HepG2 (cell line): ENCODE measurements around the gene ZFP1. TPM values are rescaled to one million over a fixed set of nuclear protein-coding genes. Genes with fewer than 3 reads are reported as not detected.
A peak's percentile ranks its signal among the peaks of the same experiment; 100 is the strongest.

Experiments
- ATAC-seq: fragments of 200-7000 bp; cut with Tn5 transposase; 3 replicates; pipeline ENCODE4 v1.9.1; 2020; ENCODE audit warnings: mild to moderate bottlenecking, moderate library complexity
- BruUV-seq: library from RNA; stranded (reverse); fragments of 400-500 nt; replicated peaks from 2 replicates; lab custom pipeline; 2021; lab: Mats Ljungman, UMichigan
- CTCF ChIA-PET: fragments of 300-600 bp; formaldehyde crosslinking; extraction: SDS; loops from one replicate; lab custom pipeline; 2021; ENCODE audit warnings: low total read pairs, inconsistent platforms, low intra/inter-chr PET ratio; lab: Yijun Ruan, JAX
- POLR2A ChIA-PET: fragments of 350-600 bp; sonication (Branson Sonifier 250); formaldehyde crosslinking; loops from one replicate; lab custom pipeline; 2020; ENCODE audit warnings: antibody characterized with exemption, inconsistent platforms; lab: Yijun Ruan, JAX
- DNase-seq: peaks from one replicate; pipeline ENCODE4 v3.0.0-alpha.2; 2015; ENCODE audit warnings: low spot score
- FAIRE-seq: peaks from 3 replicates; lab custom pipeline; 2011; peaks lifted over from hg19 to GRCh38; lab: Jason Lieb, UNC
- H2AFZ ChIP-seq: one replicate; pipeline ENCODE4 v1.6.1; 2011; ENCODE audit warnings: low read length, inconsistent platforms
- H3K27ac ChIP-seq: fragments of 300-600 bp; 3 replicates; pipeline ENCODE4 v1.8.0; 2011; ENCODE audit warnings: mixed run types, mild to moderate bottlenecking, mixed read lengths, low read length, inconsistent platforms; ENCODE audit not compliant: insufficient read depth; ENCODE audit errors: extremely low read length
- H3K27me3 ChIP-seq, 2 experiments: fragments of 200-600 bp in 1 of 2; 2 replicates in 1 of 2; 3 replicates in 1 of 2; pipeline versions ENCODE4 v1.6.0 to v1.8.0; 2011; ENCODE audit warnings: low read length in 2 of 2, mild to moderate bottlenecking in 2 of 2, moderate library complexity in 2 of 2, inconsistent platforms in 1 of 2; ENCODE audit not compliant: insufficient read depth in 2 of 2, control insufficient read depth in 1 of 2
- H3K36me3 ChIP-seq, 2 experiments: fragments of 200-600 bp in 1 of 2; replicated peaks in 1 of 2; 2 replicates in 1 of 2; 3 replicates in 1 of 2; pipeline versions ENCODE4 v1.5.1 to v1.8.0; 2011; ENCODE audit warnings: low read length in 2 of 2, inconsistent platforms in 1 of 2; ENCODE audit not compliant: insufficient read depth in 2 of 2, control insufficient read depth in 1 of 2
- H3K4me1 ChIP-seq: 2 replicates; pipeline ENCODE4 v1.5.1; 2012; ENCODE audit warnings: low read length, inconsistent platforms; ENCODE audit not compliant: insufficient read depth
- H3K4me2 ChIP-seq: 2 replicates; pipeline ENCODE4 v1.6.0; 2011; ENCODE audit warnings: low read depth, low read length, inconsistent platforms
- H3K4me3 ChIP-seq, 3 experiments: fragments of 200-600 bp in 1 of 3; sonication (generic), shearing (Covaris generic) in 1 of 3; replicated peaks in 1 of 3; 2 replicates each; pipeline ENCODE4 v1.5.1; 2011 to 2016; ENCODE audit warnings: low read length in 3 of 3, inconsistent platforms in 2 of 3, low read depth in 2 of 3, mild to moderate bottlenecking in 2 of 3, control low read depth in 1 of 3, mixed read lengths in 1 of 3; ENCODE audit not compliant: insufficient read depth in 1 of 3
- H3K79me2 ChIP-seq: one replicate; pipeline ENCODE4 v1.6.1; 2011; ENCODE audit warnings: low read length, inconsistent platforms; ENCODE audit not compliant: insufficient read depth
- H3K9ac ChIP-seq: 2 replicates; pipeline ENCODE4 v1.6.0; 2011; ENCODE audit warnings: mild to moderate bottlenecking, low read depth, low read length, inconsistent platforms; ENCODE audit not compliant: insufficient read depth
- H3K9me3 ChIP-seq: 2 replicates; pipeline ENCODE4 v1.5.1; 2012; ENCODE audit warnings: mild to moderate bottlenecking, low read length
- H4K20me1 ChIP-seq: 2 replicates; pipeline ENCODE4 v1.6.0; 2011; ENCODE audit warnings: inconsistent platforms, mild to moderate bottlenecking, low read length, moderate library complexity; ENCODE audit not compliant: insufficient read depth
- AGO2 ChIP-seq: fragments of 200-400 bp; formaldehyde crosslinking; optimal IDR thresholded peaks from 2 replicates; pipeline ENCODE3; 2017; ENCODE audit warnings: mild to moderate bottlenecking, low read depth, low read length, moderate library complexity
- HNRNPL ChIP-seq: fragments of 200-400 bp; formaldehyde crosslinking; IDR thresholded peaks from 2 replicates; pipeline ENCODE4 v1.6.1; 2017; ENCODE audit warnings: mild to moderate bottlenecking, low read depth, low read length
- KDM2A ChIP-seq: sonication (generic); formaldehyde crosslinking; IDR thresholded peaks from 2 replicates; pipeline ENCODE4 v1.4.0; 2020; ENCODE audit warnings: low read depth, missing genetic modification reagents, borderline replicate concordance
- KDM5A ChIP-seq: fragments of 200-600 bp; sonication (generic); IDR thresholded peaks from 2 replicates; pipeline ENCODE4 v1.7.0; 2018; ENCODE audit warnings: antibody characterized with exemption, mild to moderate bottlenecking, low read length, borderline replicate concordance
- POLR2AphosphoS2 ChIP-seq: IDR thresholded peaks from 2 replicates; pipeline ENCODE4 v1.6.1; 2011; ENCODE audit warnings: low read depth, low read length, improper control_type of control experiment
- PRPF4 ChIP-seq: fragments of 200-400 bp; formaldehyde crosslinking; IDR thresholded peaks from 2 replicates; pipeline ENCODE4 v1.6.1; 2016; ENCODE audit warnings: low read length, low read depth; ENCODE audit not compliant: poor library complexity, severe bottlenecking
- RBM22 ChIP-seq: fragments of 200-400 bp; formaldehyde crosslinking; optimal IDR thresholded peaks from 2 replicates; pipeline ENCODE3; 2017; ENCODE audit warnings: mild to moderate bottlenecking, low read length, moderate library complexity
- ZFP91 ChIP-seq: sonication (generic); formaldehyde crosslinking; IDR thresholded peaks from 2 replicates; pipeline ENCODE4 v1.9.0; 2022; ENCODE audit warnings: missing genetic modification reagents, mild to moderate bottlenecking, borderline replicate concordance
- WGBS: methylation state at CpG from one replicate; pipeline ENCODE4 v1.1.6; 2017; ENCODE audit warnings: low lambda C conversion rate; 5-methylcytosine and 5-hydroxymethylcytosine counted together
- in situ Hi-C: cut with HindIII; loops from 2 replicates; pipeline ENCODE4 v1.10.0; 2017; ENCODE audit warnings: low pct_unique_long_range_greater_than_20kb; ENCODE audit not compliant: extremely low pct_ligation_motif_present
- intact Hi-C: fragments of 100-400 bp; cut with micrococcal nuclease; formaldehyde crosslinking; loops from one replicate; pipeline ENCODE4 v1.10.0; 2022; ENCODE audit not compliant: unreplicated experiment
- polyA plus RNA-seq, 8 experiments: library from polyadenylated mRNA; depleted of rRNA in 3 of 8; stranded (reverse) in 7 of 8; unstranded in 1 of 8; fragments of >200 nt; fragmentation: Illumina TruSeq in 4 of 8; extraction: Trizol in 4 of 8; gene quantifications; 2 replicates each; pipeline versions ENCODE4 v1.2.1 to v1.2.3, GENCODE V29; 2011 to 2016; ENCODE audit warnings: low read depth in 4 of 8, missing spikeins in 1 of 8, mixed read lengths in 1 of 8; ENCODE audit not compliant: insufficient read depth in 1 of 8
- total RNA-seq, 5 experiments: library from RNA; depleted of rRNA; stranded (reverse); fragments of >200 nt; fragmentation: Illumina TruSeq; extraction: Trizol; gene quantifications; 2 replicates each; pipeline ENCODE4 v1.2.3, GENCODE V29; 2016; ENCODE audit warnings: low read depth in 1 of 5
- TF ChIP-seq, protein P1 (sequence below): sonication (generic); formaldehyde crosslinking; IDR thresholded peaks from 2 replicates; pipeline ENCODE4 v1.4.0; 2020; ENCODE audit warnings: missing genetic modification reagents

The ZFP1 gene
- total and polyA plus RNA-seq, 2 of the 13 experiments (the other 11 are each of a cell fraction or from before 2014, with no cell fraction given), result 8.3 to 14.0 TPM

DNA sequence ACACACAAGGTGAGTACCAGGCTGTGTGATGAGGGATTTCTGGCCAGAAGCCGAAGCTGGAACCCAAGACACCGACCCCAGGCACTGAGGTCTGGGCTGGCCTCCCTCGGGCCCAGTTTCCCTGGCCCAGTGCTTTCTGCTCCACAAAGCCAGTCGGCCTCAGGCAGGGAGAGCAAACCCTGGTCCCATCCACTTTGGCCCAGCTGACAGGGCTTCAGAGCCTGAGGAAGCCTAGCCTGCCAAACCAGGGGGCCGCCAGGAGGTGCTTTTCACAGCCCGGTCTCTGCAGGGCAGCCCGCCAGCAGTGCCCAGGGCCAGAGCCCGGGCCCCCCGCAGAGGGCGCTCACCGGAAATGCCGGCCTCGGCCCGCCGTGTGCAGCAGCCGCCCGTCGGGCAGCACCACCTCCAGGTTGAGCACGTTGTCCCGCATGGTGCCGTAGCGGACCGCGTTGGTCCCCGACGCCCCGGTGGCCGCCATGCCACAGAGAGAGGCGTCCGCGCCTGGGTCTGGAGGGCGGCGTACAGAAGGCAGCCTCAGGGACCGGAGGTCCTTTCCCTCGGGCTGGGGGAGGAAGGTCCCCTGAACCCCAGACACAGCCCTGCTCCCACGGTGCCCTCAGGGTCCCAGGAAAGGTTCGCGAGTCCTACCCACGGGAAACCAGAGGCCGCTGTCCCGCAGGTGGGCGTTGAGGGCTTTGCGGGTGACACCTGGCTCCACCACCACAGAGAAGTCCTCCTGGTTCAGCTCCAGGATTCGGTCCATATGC, 34.0 kb upstream of the ZFP1 start:
- Histone ChIP-seq H2AFZ (no peak overlapping the region), H3K9ac (no peak overlapping the region), H4K20me1 (no peaks in the 10 kb centered on the region), H3K27ac (no peak overlapping the region), H3K4me2 (no peak overlapping the region), H3K36me3 (peaks cover 4 to 5% of the 10 kb centered on the region in 2 experiments; a peak in 2 of 5 replicates), H3K4me3 (no peak overlapping the region; a peak in 1 of 6 replicates), H3K4me1 (peaks cover 80% of the 10 kb centered on the region), H3K27me3 (no peaks in the 10 kb centered on the region; a peak in 1 of 5 replicates), H3K9me3 (no peaks in the 10 kb centered on the region), H3K79me2 (peaks cover 8% of the 10 kb centered on the region)
- no TSS peak for BruUV-seq
- no peak for DNase-seq
- ChIA-PET POLR2A (no interaction called here), CTCF (no interaction called here)
- TF ChIP-seq KDM2A (CRISPR knock-in tag) (peak; percentile 45), HNRNPL (0 out of 2 replicates have a peak, but pooled peaks have one; percentile 21), AGO2 (peak; percentile 51), PRPF4 (no peak), KDM5A (no peak), RBM22 (peak; percentile 25), ZFP91 (CRISPR knock-in tag) (peak; percentile 7; the same call in 1 of the 2 replicates), POLR2AphosphoS2 (peak; percentile 61; the same call in 1 of the 2 replicates)
- TF ChIP-seq, protein P1, sequence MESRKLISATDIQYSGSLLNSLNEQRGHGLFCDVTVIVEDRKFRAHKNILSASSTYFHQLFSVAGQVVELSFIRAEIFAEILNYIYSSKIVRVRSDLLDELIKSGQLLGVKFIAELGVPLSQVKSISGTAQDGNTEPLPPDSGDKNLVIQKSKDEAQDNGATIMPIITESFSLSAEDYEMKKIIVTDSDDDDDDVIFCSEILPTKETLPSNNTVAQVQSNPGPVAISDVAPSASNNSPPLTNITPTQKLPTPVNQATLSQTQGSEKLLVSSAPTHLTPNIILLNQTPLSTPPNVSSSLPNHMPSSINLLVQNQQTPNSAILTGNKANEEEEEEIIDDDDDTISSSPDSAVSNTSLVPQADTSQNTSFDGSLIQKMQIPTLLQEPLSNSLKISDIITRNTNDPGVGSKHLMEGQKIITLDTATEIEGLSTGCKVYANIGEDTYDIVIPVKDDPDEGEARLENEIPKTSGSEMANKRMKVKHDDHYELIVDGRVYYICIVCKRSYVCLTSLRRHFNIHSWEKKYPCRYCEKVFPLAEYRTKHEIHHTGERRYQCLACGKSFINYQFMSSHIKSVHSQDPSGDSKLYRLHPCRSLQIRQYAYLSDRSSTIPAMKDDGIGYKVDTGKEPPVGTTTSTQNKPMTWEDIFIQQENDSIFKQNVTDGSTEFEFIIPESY (CRISPR knock-in tag), result peak; percentile 75; the same call in 1 of the 2 replicates
- intact Hi-C loops (no loop called here), in situ Hi-C loops (no loop called here)
- FAIRE-seq, result no peak
- no peak for ATAC-seq
- WGBS, result 97% methylated on average over 28 of the region's 44 CpGs
